PC-3 (cell line): ENCODE results near the gene LCE7A.

Experiments used
- CTCF ChIP-seq: fragments of 300-600 bp; sonication (generic); conservative IDR thresholded peaks from 2 replicates; pipeline ENCODE4 v1.5.1; 2017; ENCODE audit warnings: antibody characterized with exemption, low read depth, mild to moderate bottlenecking, low read length
- EZH2 ChIP-seq: fragments of 300-600 bp; sonication (generic); IDR thresholded peaks from one replicate; pipeline ENCODE4 v1.6.1; 2017; ENCODE audit warnings: antibody characterized with exemption, mild to moderate bottlenecking, low read length; ENCODE audit not compliant: unreplicated experiment

GRCh38 chr1:152886085-152886484, 26.3 kb downstream of the LCE7A start:
- TF ChIP-seq CTCF (no peak), EZH2 (no peak)
